Fibroblast of upper back skin (primary cell): Measurements from ENCODE around the gene RAB6B.

Experiments
- DNase-seq: peaks from one replicate; pipeline ENCODE4 v3.0.0-alpha.2; 2013

The RAB6B gene

GRCh38 chr3:133930341-133930933 is 34.8 kb upstream of the RAB6B start:
- peak; percentile 78 for DNase-seq

DNA sequence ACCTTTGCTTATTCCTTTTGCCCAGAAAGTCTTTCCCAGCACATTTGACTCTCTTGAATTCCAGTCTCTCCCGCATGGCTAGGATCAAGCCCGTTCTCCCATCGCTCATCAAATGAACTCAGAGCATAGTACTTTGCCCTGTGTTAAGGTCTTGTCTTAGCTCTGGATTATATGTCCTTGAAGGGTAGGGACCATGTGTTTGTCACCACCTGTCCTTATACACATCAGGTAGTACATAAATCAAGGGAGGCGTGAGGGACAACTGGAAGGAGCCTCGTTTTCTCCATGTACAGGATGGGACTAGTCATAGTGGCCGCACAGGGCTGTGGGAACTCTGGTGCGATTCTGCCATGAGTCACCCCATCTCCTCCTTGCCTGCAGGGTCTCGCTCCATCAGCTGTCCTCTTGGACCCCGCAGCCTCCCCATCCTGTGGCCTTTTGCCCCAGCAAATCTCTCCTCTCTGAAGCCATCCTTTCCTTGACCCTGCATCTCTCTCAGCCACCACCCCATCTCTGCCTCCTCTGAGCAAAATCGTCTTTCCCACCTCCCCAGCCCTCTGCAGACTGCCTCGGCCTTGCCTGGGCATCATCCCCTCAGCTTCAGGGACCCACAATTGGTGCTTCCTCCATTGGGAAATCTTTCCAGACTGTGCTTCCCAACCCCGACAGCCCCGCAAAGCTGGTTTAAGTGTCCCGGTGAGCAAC is 33.4 kb upstream of the RAB6B start:
- no peak for DNase-seq

GRCh38 chr3:133928136-133928893 is 32.6 kb upstream of the RAB6B start:
- DNase-seq: no peak

DNA sequence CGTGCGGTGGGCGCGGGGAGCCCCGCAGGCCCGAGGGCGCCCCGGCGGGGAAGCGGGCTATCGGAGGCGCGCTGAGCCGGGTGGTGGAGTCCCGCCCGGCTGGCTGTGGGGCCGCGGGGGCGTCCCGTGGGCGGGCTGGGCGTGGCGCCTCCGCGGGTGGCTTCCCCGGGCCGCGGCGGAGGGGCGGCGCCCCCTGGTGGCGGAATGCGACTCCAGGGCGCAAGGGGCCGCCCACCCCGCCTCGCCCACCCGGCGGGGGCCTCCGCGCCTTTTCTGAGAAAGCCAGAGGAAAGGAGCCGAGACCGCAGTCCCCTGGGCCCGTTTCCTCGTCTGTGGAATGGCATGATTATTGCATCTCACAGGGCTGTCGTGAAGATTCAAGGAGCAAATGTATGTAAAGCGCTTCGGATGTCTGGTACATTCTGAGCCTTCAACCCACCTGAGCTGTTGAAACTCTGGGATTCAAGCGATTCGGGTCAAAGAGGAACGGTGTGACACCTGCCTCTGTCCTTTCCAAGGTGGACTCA is 31.9 kb upstream of the RAB6B start:
- DNase-seq: peak; percentile 31

- peak; percentile 59 for DNase-seq
These were observed 31.3 kb upstream of the RAB6B start for GRCh38 chr3:133926736-133927539.

GRCh38 chr3:133925960-133926735 is 30.5 kb upstream of the RAB6B start:
- no peak for DNase-seq

GRCh38 chr3:133924041-133924440 is 28.4 kb upstream of the RAB6B start:
- DNase-seq: peak; percentile 58

DNA sequence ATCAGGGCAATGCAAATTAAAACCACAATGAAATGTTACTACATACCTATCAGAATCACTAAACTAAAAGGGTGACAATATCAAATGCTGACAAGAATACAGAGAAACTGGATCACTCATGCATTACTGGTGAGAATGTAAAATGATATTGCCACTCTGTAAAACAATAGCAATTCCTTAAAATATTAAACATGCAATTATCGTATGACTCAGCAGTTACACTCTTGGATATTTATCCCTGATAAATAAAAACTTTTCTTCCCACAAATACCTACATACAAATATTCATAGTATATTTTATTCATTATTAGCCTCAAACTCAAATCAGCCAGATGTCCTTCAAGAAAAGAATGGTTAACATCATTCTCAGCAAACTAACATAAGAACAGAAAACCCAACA is 25.9 kb upstream of the RAB6B start:
- DNase-seq: no peak

DNA sequence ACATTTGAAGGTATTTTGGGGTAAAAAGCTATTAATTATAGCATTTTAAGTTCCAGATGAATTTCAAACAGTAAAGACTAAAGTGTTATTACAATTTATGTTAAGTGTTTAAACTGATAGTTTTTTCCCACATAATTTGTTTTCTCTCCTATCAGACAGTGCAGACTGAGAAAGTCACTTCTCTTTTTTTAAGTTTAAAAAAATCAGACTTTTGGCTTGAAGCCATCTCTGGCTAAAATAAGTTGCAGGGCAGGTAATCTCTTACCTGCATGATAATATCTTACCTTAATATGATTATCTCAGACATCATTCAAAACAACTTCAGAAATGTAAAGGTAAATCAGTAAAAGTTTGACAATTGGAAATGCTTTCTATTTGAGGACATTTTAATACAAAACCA is 21.5 kb upstream of the RAB6B start:
- DNase-seq: no peak

GRCh38 chr3:133915685-133916658 is 20.3 kb upstream of the RAB6B start:
- DNase-seq: peak; percentile 13

DNA sequence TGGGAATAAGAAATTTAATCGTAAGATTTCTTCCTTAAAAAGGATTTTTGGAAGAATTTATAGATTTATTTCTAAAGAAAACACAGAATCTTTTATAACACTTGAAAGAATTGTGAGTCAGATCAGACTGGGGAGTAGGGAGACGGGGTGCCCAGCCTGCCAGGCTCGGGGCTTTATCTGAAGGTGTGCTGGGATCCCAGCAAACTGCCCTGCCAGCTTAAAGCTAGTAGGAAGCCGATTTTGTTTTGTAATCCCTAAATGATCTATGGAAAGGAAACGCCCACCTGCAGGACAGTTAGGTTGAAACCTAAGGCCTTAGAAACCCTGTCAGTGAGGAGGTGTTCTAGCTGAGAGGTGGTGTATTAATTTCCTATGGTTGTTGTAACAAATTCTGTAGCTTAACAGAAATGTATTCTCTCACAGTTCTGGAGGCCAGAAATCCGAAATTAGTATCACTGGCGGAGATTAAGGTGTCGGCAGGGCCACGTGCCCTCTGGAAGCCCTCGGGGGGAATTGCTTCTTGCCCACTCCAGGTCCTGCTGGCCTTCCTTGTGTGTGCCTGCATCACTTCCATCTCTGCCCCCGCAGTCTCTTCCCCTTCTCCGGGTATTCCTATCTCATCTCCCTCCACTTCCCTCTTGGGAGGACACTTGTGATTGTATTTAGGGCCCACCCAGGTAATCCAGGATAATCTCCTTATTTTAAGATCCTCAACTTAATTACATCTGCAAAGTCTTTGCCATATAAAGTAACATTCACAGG is 19.3 kb upstream of the RAB6B start:
- DNase-seq: no peak

GRCh38 chr3:133910422-133910821 is 14.7 kb upstream of the RAB6B start:
- no peak for DNase-seq

DNA sequence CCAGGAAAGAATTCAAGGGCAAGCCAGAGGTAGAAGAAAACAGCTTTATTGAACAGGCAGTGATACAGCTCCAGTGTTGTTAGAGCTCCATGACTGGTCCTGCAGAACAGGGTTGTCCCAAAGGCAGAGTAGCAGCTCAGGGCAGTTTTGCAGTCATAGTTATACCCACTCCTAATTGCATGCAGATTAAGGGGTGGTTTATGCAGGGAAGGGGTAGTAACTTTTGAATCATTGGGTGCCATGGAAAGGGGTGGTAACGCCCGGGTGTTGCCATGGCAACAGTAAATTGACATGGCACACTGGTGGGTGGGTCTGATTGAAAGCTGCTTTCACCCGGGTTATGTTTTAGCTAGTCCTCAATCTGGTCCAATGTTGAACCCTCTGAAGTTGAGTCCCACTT is 9.7 kb upstream of the RAB6B start:
- DNase-seq: no peak

- no peak for DNase-seq
These were observed 6.2 kb upstream of the RAB6B start for GRCh38 chr3:133901847-133902246.

DNA sequence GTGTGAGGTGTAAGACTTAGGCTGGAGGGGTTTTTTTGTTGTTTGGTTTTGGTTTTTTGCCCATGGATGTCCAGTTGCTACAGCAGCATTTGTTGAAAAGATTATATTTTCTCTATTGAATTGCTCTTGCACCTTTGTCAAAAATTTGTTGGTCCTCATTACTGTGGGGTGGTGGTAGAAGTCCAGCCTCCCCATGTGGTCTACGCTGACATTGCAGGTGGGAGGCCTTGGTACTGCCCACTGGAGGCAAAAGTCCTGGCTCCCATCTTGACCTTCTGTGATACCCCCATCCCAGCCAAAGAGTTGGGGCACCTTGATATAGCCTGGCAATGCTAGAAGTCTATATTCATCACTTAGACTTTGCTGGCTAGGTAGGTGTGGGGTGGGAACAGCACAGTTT is 5.4 kb upstream of the RAB6B start:
- no peak for DNase-seq

DNA sequence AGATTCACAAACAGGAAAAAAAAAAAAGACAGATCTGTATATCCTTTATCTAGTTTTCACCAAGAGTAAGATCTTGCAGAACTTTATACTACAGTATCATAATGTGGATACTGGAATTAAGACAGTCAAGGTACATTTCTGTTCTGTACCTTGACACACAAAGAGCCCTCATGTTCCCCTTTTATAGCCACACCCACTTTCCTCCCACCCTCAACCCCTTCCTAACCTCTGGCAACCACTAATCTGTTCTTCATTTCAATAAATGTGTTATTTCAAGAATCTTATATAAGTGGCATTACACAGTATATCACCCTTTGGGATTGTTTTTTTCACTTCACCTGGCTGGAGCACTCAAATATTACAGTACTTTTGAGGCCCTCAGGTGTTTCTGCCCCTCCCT is 3.6 kb upstream of the RAB6B start:
- DNase-seq: no peak

DNA sequence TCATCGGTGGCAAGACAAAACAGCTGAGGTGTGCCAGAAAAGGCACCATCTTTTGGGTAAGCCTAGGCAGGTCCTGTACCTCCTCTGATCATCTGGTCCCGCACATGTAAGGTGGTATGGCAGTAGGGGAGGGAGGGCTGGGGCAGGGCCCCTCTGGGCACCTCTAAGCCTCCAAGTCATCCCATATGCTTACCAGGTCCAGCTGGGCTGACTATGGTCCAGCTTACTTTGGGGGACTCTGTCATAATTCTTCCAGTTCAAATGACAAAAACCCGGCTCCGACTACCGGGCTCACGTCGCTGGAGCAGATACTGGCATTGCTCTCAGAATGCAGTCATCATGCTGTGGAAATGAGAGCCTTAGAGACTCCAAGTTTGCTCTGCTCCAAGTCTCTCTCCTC is 1.9 kb upstream of the RAB6B start:
- no peak for DNase-seq

- DNase-seq: no peak
These were observed 500 bp upstream of the RAB6B start for GRCh38 chr3:133896002-133896761.
